Breast epithelium (tissue), 4 donors: Measurements from ENCODE around the gene ETS1. TPM values are rescaled to one million over a fixed set of nuclear protein-coding genes. Genes with fewer than 3 reads are reported as not detected.

Experiments used
- DNase-seq, 2 donors: peaks; one replicate each; pipeline ENCODE4 v3.0.0-alpha.2; 2019; ENCODE audit warnings: low spot score in 2 of 2
- H3K27ac ChIP-seq, 2 donors: fragments of 200-600 bp; sonication (generic) in 1 of 2; one replicate each; pipeline ENCODE4 v1.5.1; 2016 to 2019; ENCODE audit warnings: mild to moderate bottlenecking in 1 of 2
- H3K27me3 ChIP-seq, 2 donors: fragments of 200-600 bp; sonication (generic) in 1 of 2; one replicate each; pipeline versions ENCODE4 v1.5.1 to v1.6.0; 2017 to 2019; ENCODE audit warnings: control low read depth in 1 of 2, mild to moderate bottlenecking in 1 of 2
- H3K36me3 ChIP-seq: fragments of 200-600 bp; one replicate; pipeline ENCODE4 v1.5.1; 2019
- H3K4me1 ChIP-seq, 2 donors: fragments of 200-600 bp; sonication (generic); one replicate each; pipeline ENCODE4 v1.5.1; 2016 to 2019; ENCODE audit warnings: control low read depth in 1 of 2
- H3K4me3 ChIP-seq, 3 donors: fragments of 200-600 bp; sonication (generic); 1 replicate in 2 of 3; 2 replicates in 1 of 3; pipeline ENCODE4 v1.5.1; 2016 to 2019; ENCODE audit warnings: mild to moderate bottlenecking in 3 of 3, moderate library complexity in 2 of 3
- H3K9me3 ChIP-seq, 2 donors: fragments of 200-600 bp; sonication (generic) in 1 of 2; one replicate each; pipeline ENCODE4 v1.5.1; 2016 to 2019; ENCODE audit warnings: control low read depth in 1 of 2
- POLR2A ChIP-seq: fragments of 450-650 bp; IDR thresholded peaks from one replicate; pipeline ENCODE4 v1.6.1; 2016; ENCODE audit warnings: antibody characterized with exemption, mild to moderate bottlenecking, moderate library complexity
- POLR2AphosphoS5 ChIP-seq, 3 donors: sonication (generic); formaldehyde crosslinking; IDR thresholded peaks; one replicate each; pipeline ENCODE4 v1.6.1; 2017; ENCODE audit warnings: antibody characterized with exemption in 3 of 3
- intact Hi-C: fragments of 100-400 bp; cut with DNase I; formaldehyde crosslinking; loops from one replicate; pipeline ENCODE4 v1.15.1; 2023; ENCODE audit warnings: low total_unique reads
- total RNA-seq, 3 donors: library from RNA; depleted of rRNA; stranded (reverse); fragments of >200 nt; gene quantifications; one replicate each; pipeline ENCODE4 v1.1.0, GENCODE V29; 2016
- TF ChIP-seq, protein P1 (sequence below), 3 donors: fragments of 450-650 bp; IDR thresholded peaks; one replicate each; pipeline ENCODE4 v1.5.1; 2016 to 2017; ENCODE audit warnings: antibody characterized with exemption in 3 of 3, mild to moderate bottlenecking in 3 of 3, moderate library complexity in 3 of 3

Gene ETS1
- total RNA-seq, 3 donors from 2014 or later, result 65.6 to 92.1 (median 73.2) TPM

DNA sequence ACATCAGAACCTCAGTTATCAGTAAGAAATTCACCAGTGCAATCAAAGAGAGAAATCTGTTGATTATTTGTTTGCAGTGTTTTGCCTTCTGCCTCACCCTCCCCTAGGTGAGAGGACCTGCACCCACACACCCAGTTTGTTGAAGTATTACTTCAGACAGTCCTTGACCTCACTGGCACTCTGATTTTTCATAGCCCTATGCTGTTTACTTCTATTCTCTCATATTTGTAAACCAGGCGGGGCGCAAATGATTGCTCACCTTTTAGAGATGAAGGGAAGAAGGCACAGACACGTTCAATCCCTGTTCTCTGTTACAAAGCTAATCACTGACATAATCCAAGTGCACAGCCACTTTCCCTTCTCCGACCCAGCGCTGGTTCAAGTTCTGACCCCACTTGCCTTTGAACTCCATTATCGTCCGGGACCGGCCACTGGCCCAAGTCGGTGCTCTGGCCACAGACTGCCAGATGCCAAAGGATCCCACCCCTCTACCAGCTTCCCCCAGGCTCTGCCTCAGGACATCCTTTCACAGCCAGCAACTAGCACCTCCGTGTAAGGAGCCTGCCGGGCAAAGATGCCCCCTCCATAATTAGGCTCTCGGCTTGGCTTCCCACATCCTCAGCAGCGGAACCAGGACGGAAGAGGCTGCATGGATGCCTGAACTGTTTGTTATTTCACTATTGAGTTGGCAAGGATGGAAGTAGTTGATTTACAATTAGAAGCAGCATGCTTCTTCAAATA lies 1.7 kb downstream of the ETS1 start:
- Histone ChIP-seq H3K4me3 (peak overlapping the region; percentile 18 to 47 (median 37)), H3K4me1 (no peaks in the 10 kb centered on the region), H3K9me3 (no peaks in the 10 kb centered on the region), H3K27me3 (no peaks in the 10 kb centered on the region), H3K36me3 (no peaks in the 10 kb centered on the region), H3K27ac (peak overlapping the region in 1 of 2 donors; percentile 50)
- no peak for DNase-seq
- intact Hi-C loops, result no loop called here
- TF ChIP-seq, protein P1, sequence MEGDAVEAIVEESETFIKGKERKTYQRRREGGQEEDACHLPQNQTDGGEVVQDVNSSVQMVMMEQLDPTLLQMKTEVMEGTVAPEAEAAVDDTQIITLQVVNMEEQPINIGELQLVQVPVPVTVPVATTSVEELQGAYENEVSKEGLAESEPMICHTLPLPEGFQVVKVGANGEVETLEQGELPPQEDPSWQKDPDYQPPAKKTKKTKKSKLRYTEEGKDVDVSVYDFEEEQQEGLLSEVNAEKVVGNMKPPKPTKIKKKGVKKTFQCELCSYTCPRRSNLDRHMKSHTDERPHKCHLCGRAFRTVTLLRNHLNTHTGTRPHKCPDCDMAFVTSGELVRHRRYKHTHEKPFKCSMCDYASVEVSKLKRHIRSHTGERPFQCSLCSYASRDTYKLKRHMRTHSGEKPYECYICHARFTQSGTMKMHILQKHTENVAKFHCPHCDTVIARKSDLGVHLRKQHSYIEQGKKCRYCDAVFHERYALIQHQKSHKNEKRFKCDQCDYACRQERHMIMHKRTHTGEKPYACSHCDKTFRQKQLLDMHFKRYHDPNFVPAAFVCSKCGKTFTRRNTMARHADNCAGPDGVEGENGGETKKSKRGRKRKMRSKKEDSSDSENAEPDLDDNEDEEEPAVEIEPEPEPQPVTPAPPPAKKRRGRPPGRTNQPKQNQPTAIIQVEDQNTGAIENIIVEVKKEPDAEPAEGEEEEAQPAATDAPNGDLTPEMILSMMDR (IDR thresholded peaks at IDR 0.05), result no peak
- TF ChIP-seq POLR2A (no peak), POLR2AphosphoS5 (IDR thresholded peaks at IDR 0.05) (no peak)

DNA sequence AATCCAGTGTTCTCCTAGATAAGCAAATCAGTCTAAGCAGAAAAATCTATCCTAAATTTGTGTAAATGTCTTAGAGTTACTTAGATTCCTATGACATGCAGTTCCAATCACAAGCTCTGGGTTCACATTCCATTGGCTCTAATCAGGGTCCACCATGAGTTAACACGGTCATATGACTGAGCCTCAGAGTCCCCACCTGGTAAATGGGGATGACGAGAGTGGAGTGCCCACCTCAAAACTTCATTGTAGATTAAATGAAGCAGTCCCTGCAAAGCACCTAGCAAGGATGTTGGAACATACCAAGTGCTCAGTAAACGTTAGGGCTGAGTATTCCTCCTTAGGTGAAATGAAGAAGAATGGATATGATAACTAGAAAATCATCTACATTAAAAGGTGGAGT lies 3.1 kb downstream of the ETS1 start:
- Histone ChIP-seq H3K4me3 (no peak overlapping the region), H3K27ac (no peak overlapping the region), H3K4me1 (no peaks in the 10 kb centered on the region), H3K36me3 (no peaks in the 10 kb centered on the region), H3K9me3 (no peaks in the 10 kb centered on the region), H3K27me3 (no peaks in the 10 kb centered on the region)
- TF ChIP-seq, protein P1 (IDR thresholded peaks at IDR 0.05), result no peak
- TF ChIP-seq POLR2AphosphoS5 (IDR thresholded peaks at IDR 0.05) (no peak), POLR2A (no peak)
- intact Hi-C loops, result no loop called here
- DNase-seq, result no peak

DNA sequence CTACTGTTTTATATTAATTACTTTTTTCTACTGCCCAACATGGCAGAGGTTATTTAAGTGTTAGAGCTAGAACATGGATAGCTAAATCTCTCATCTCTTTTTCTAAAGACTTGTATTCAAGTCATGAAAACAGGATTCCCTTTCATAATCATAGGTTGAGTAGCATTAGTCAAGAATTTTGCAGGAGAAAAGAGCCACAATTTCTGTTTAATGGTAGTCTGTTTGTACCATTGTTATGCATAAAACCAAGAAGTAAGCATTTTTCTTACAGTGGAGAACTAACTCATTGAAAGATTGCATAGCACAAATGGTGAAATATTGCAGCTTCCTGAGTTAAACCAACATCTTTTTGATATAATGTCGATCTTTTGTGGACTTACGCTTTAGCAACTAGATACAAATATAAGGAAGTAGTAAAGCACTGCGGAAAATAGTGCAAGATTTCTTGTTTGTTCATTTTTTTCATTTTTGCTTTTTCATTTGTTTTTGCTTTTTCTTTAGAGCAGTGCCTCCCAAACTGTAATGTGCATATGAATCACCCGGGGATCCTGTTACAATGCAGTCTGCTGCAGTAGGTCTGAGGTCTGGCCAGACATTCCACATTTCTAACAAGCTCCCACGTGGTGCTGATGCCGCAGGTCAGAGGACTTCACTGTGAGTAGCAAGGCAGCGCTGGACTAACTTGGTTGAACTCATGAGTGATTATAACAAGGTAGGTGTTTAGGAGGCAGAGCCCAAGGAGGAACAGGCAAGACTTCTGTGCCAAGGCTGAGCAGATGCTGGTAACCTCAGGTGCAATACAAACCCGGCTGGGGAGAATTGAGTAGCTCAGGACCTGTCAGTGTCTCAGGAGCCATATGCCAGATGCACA lies 4.6 kb downstream of the ETS1 start:
- Histone ChIP-seq H3K4me1 (no peaks in the 10 kb centered on the region), H3K27me3 (no peaks in the 10 kb centered on the region), H3K27ac (no peak overlapping the region), H3K36me3 (no peaks in the 10 kb centered on the region), H3K4me3 (no peak overlapping the region), H3K9me3 (no peaks in the 10 kb centered on the region)
- peak in 1 of 2 donors; percentile 61 for DNase-seq
- intact Hi-C loops, result no loop called here
- TF ChIP-seq POLR2A (no peak), POLR2AphosphoS5 (IDR thresholded peaks at IDR 0.05) (no peak)
- TF ChIP-seq, protein P1 (IDR thresholded peaks at IDR 0.05), result no peak

DNA sequence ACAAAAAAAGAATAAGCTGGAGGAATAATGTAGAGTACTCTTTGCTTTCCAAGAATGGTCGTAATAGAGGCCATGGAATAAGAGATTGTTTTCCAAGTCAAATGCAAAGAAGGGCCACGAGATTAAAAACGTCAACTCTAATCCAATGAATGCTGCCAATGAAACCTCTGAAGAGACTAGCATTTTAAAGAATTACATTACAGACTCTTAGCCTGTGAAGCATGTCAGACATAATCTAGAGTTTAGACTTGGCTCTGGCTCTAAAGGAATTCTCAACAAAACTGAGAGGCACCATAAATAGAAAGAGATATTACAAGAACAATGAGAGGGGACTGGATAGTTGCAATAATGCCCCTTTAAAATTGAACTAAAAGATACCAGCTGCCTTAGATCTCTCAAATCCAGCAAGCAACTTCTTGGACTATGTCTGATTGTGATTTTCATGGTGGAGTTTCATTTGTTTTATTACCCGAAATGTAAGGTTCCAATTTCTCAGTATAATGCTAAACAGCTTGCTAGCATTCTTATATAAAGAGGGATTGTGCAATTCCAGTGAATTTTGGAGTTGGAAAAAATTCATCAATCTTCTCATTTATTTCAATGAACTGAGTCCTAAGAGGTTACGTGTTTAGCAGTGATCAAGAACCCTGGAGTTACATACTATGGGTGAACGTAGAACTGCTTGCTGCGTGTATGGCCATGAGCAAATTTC lies 5.6 kb downstream of the ETS1 start:
- no peak for TF ChIP-seq POLR2A
- TF ChIP-seq, protein P1 (IDR thresholded peaks at IDR 0.05), result no peak
- no peak for TF ChIP-seq POLR2AphosphoS5 (IDR thresholded peaks at IDR 0.05)
- no peak overlapping the region for H3K27ac ChIP-seq
- DNase-seq, result no peak

More for the DNA sequence above, 5.6 kb downstream of the ETS1 start:
- Histone ChIP-seq H3K36me3 (no peaks in the 10 kb centered on the region), H3K9me3 (no peaks in the 10 kb centered on the region), H3K4me3 (no peak overlapping the region), H3K4me1 (no peaks in the 10 kb centered on the region), H3K27me3 (no peaks in the 10 kb centered on the region)
- intact Hi-C loops, result no loop called here
